ENCODE measurements around the gene BRD3.

Gene BRD3

GRCh38 chr9:134051319-134051718 is 16.5 kb downstream of the BRD3 start:
- H3K4me3 ChIP-seq: no peak overlapping the region
- H3K4me1 ChIP-seq: peaks cover 0 to 32% (median 17%) of the 10 kb centered on the region in 4 donors
- no peak for TF ChIP-seq CTCF (IDR thresholded peaks at IDR 0.05)
- DNase-seq: no peak
- H3K27me3 ChIP-seq: no peaks in the 10 kb centered on the region
- H3K36me3 ChIP-seq: peaks cover 52 to 81% (median 71%) of the 10 kb centered on the region in 3 donors
- H3K9me3 ChIP-seq: no peaks in the 10 kb centered on the region
- H3K27ac ChIP-seq: no peak overlapping the region
- intact Hi-C loops (cut with DNase I; ENCODE audit: low total_unique reads): no loop called here

GRCh38 chr9:134050726-134051125 is 17.1 kb downstream of the BRD3 start:
- H3K36me3 ChIP-seq: peaks cover 57 to 87% (median 77%) of the 10 kb centered on the region in 3 donors
- no peak for TF ChIP-seq CTCF (IDR thresholded peaks at IDR 0.05)
- H3K9me3 ChIP-seq: no peaks in the 10 kb centered on the region
- H3K4me3 ChIP-seq: no peak overlapping the region
- DNase-seq: no peak
- H3K27me3 ChIP-seq: no peaks in the 10 kb centered on the region
- intact Hi-C loops (cut with DNase I; ENCODE audit: low total_unique reads): no loop called here
- H3K4me1 ChIP-seq: peaks cover 0 to 26% (median 11%) of the 10 kb centered on the region in 4 donors
- H3K27ac ChIP-seq: no peak overlapping the region

GRCh38 chr9:134049772-134050588 is 17.8 kb downstream of the BRD3 start:
- no peak for TF ChIP-seq CTCF (IDR thresholded peaks at IDR 0.05)
- Histone ChIP-seq H3K4me3 (no peak overlapping the region), H3K36me3 (peaks cover 64 to 94% (median 85%) of the 10 kb centered on the region in 3 donors), H3K27ac (no peak overlapping the region), H3K9me3 (no peaks in the 10 kb centered on the region), H3K27me3 (no peaks in the 10 kb centered on the region), H3K4me1 (peaks cover 0 to 19% (median 5%) of the 10 kb centered on the region in 4 donors)
- DNase-seq: no peak
- intact Hi-C loops (cut with DNase I; ENCODE audit: low total_unique reads): no loop called here

- Histone ChIP-seq H3K27ac (no peak overlapping the region), H3K4me3 (no peak overlapping the region)
Observed at GRCh38 chr9:134049236-134049635, 18.6 kb downstream of the BRD3 start.

GRCh38 chr9:134048582-134048968 is 19.3 kb downstream of the BRD3 start:
- H3K4me1 ChIP-seq: peaks cover 0 to 17% (median 5%) of the 10 kb centered on the region in 4 donors
- no peaks in the 10 kb centered on the region for H3K9me3 ChIP-seq
- H3K27me3 ChIP-seq: no peaks in the 10 kb centered on the region
- H3K4me3 ChIP-seq: no peak overlapping the region
- H3K36me3 ChIP-seq: peaks cover 78 to 100% (median 98%) of the 10 kb centered on the region in 3 donors
- no peak overlapping the region for H3K27ac ChIP-seq
- no peak for TF ChIP-seq CTCF (IDR thresholded peaks at IDR 0.05)
- no peak for DNase-seq
- intact Hi-C loops (cut with DNase I; ENCODE audit: low total_unique reads): no loop called here

More at GRCh38 chr9:134049236-134049635, 18.6 kb downstream of the BRD3 start:
- DNase-seq: no peak
- intact Hi-C loops (cut with DNase I; ENCODE audit: low total_unique reads): no loop called here
- Histone ChIP-seq H3K27me3 (no peaks in the 10 kb centered on the region), H3K36me3 (peaks cover 71 to 99% (median 92%) of the 10 kb centered on the region in 3 donors), H3K4me1 (peaks cover 0 to 17% (median 5%) of the 10 kb centered on the region in 4 donors), H3K9me3 (no peaks in the 10 kb centered on the region)
- TF ChIP-seq CTCF (IDR thresholded peaks at IDR 0.05): no peak
